PC-3 (cell line): ENCODE measurements around the gene CSMD2.

Experiments used
- EZH2phosphoT487 ChIP-seq: fragments of 300-600 bp; sonication (generic); IDR thresholded peaks from 2 replicates; pipeline ENCODE4 v1.6.1; 2018; ENCODE audit warnings: mild to moderate bottlenecking, antibody characterized with exemption, low read length, borderline replicate concordance
- TF ChIP-seq, protein P1 (sequence below): fragments of 300-600 bp; sonication (generic); conservative IDR thresholded peaks from 2 replicates; pipeline ENCODE4 v1.5.1; 2017; ENCODE audit warnings: antibody characterized with exemption, low read depth, mild to moderate bottlenecking, low read length

- TF ChIP-seq, protein P1, sequence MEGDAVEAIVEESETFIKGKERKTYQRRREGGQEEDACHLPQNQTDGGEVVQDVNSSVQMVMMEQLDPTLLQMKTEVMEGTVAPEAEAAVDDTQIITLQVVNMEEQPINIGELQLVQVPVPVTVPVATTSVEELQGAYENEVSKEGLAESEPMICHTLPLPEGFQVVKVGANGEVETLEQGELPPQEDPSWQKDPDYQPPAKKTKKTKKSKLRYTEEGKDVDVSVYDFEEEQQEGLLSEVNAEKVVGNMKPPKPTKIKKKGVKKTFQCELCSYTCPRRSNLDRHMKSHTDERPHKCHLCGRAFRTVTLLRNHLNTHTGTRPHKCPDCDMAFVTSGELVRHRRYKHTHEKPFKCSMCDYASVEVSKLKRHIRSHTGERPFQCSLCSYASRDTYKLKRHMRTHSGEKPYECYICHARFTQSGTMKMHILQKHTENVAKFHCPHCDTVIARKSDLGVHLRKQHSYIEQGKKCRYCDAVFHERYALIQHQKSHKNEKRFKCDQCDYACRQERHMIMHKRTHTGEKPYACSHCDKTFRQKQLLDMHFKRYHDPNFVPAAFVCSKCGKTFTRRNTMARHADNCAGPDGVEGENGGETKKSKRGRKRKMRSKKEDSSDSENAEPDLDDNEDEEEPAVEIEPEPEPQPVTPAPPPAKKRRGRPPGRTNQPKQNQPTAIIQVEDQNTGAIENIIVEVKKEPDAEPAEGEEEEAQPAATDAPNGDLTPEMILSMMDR: no peak
- TF ChIP-seq EZH2phosphoT487: no peak
Observed at GRCh38 chr1:34137411-34137810, 27.6 kb downstream of the CSMD2 start.
